T-helper 1 cell treated with Interleukin-12 subunit alpha and Interleukin-12 subunit beta and Interleukin-4 antibody, amounts not matched to agents 30 μg/mL and 1 μg/mL, for 36 hours (primary cell): ENCODE results near the gene KLF16.
"Not testable (repeated sequence)": the region's sequence is repeated elsewhere in the genome, so short reads cannot be mapped to it uniquely, and the experiment has no call there.

Source experiments
- H3K27ac Mint-ChIP-seq: one replicate; pipeline ENCODE4 v1.8.0; 2021; ENCODE audit warnings: mild to moderate bottlenecking, mixed read lengths
- H3K27me3 Mint-ChIP-seq: one replicate; pipeline ENCODE4 v1.8.0; 2021; ENCODE audit warnings: low read depth, mixed read lengths
- H3K36me3 Mint-ChIP-seq: one replicate; pipeline ENCODE4 v1.8.0; 2021; ENCODE audit warnings: low read depth, mixed read lengths
- H3K4me1 Mint-ChIP-seq: one replicate; pipeline ENCODE4 v1.8.0; 2021; ENCODE audit warnings: low read depth, mixed read lengths
- H3K4me3 Mint-ChIP-seq: one replicate; pipeline ENCODE4 v1.8.0; 2021; ENCODE audit warnings: mild to moderate bottlenecking, moderate library complexity, mixed read lengths
- H3K9me3 Mint-ChIP-seq: one replicate; pipeline ENCODE4 v1.8.0; 2021; ENCODE audit warnings: mixed read lengths

The KLF16 gene

DNA sequence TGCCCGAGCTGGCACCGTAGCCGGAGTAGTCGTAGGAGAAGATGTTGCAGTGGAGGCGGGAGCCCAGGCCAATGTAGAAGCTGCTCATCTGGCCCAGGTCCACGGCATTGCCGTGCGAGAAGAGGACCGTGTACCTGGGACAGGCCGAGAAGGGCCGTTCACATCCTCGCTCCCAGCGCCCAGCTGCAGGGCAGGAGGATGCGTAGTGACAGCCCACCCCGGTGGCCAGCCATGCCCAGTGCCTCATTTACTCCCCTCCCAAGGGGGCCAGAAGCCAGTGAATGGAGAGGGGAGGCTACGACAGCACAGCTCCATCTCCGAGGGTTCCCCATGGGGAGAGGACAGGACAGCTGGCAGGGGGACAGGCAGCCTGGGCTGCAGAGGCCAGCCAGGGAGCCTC lies 16.6 kb upstream of the KLF16 start:
- H3K4me1 Mint-ChIP-seq, result peaks cover 29% of the 10 kb centered on the region
- not testable (repeated sequence) for H3K9me3 Mint-ChIP-seq, H3K27me3 Mint-ChIP-seq, H3K27ac Mint-ChIP-seq, H3K4me3 Mint-ChIP-seq
- peaks cover 28% of the 10 kb centered on the region for H3K36me3 Mint-ChIP-seq

DNA sequence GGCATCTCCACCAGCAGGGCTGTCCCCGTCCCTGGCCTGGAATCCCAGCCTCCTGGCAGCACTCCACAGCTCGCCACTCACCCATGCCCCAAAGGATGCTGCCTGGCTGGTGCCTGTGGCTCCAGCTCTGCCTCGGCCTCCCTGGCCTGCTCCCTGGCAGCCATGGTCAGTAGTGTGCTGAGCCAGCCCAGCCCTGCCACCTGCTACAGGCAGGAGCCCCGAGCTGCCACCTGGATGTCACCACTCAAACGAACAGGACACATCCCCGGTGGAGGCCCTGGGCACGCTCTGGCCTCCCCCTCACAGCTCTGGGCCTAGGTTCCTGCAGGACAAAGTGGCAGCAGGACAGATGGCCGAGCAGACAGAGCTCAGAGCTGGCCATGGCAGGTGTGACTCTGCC lies 15.2 kb upstream of the KLF16 start:
- Mint-ChIP-seq H3K4me1 (peaks cover 33% of the 10 kb centered on the region), H3K27ac (peak overlapping the region; percentile 36), H3K36me3 (peaks cover 28% of the 10 kb centered on the region)
- not testable (repeated sequence) for H3K27me3 Mint-ChIP-seq, H3K9me3 Mint-ChIP-seq, H3K4me3 Mint-ChIP-seq

DNA sequence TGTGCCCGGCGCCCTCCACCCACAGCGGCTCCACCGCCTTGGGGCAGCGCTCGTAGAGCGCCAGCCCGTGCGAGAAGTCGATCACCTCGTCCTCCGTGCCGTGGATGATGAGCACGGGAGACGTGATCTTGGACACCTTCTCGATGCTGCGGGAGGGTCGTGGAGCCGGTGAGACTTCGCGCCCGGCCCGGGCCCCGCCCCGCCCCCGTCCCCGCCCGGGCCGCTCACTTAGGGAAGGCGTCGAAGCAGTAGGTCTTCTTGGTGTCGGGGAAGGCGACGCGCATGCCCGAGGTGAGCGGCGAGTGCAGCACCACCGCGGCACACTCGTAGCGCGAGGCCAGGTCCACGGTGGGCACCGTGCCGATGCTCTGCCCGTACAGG lies 13.9 kb upstream of the KLF16 start:
- H3K27me3 Mint-ChIP-seq, H3K9me3 Mint-ChIP-seq, H3K4me3 Mint-ChIP-seq, H3K27ac Mint-ChIP-seq: not testable (repeated sequence)
- Mint-ChIP-seq H3K4me1 (peaks cover 20% of the 10 kb centered on the region), H3K36me3 (peaks cover 18% of the 10 kb centered on the region)

DNA sequence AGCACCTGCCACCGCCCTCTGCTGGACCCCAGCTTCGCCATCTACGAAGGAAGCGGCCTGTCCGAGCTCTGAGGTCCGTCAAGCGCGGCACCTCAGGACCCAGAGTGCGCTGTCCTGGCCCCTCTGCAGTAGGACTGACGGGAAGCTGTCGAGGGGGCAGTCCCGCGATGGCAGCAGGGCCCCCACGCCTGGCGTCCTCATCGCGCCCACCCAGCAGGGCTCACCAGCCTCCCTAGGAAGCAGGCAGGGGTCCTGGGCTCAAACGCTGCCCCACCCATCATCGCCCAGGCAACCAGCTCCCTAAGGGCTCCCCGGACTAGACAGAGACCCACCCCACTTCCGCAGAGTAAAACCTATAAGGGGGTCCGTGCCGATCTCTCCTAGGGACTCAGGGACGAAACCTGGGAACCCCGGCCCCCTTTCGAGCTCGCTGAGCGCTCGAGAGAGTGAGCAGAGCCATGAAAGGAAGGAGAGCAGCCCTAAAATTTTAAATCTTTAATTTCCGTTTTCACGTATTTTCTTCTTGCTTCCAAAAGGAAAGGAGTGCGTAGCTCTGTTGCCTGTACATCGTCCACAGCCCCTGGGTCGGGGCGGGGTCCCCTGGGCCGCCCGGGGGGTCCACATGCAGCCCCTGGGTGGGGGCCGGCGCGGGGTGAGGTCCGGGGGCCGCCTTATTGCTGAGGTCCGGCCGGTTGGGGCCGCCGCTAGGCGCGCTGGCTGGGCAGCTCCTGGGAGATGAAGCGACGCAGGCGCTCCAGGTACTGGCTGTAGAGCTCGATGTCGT lies 13.3 kb upstream of the KLF16 start:
- Mint-ChIP-seq H3K36me3 (peaks cover 18% of the 10 kb centered on the region), H3K4me3 (peak overlapping the region; percentile 86), H3K4me1 (peaks cover 17% of the 10 kb centered on the region), H3K27ac (peak overlapping the region; percentile 87)
- not testable (repeated sequence) for H3K9me3 Mint-ChIP-seq, H3K27me3 Mint-ChIP-seq

DNA sequence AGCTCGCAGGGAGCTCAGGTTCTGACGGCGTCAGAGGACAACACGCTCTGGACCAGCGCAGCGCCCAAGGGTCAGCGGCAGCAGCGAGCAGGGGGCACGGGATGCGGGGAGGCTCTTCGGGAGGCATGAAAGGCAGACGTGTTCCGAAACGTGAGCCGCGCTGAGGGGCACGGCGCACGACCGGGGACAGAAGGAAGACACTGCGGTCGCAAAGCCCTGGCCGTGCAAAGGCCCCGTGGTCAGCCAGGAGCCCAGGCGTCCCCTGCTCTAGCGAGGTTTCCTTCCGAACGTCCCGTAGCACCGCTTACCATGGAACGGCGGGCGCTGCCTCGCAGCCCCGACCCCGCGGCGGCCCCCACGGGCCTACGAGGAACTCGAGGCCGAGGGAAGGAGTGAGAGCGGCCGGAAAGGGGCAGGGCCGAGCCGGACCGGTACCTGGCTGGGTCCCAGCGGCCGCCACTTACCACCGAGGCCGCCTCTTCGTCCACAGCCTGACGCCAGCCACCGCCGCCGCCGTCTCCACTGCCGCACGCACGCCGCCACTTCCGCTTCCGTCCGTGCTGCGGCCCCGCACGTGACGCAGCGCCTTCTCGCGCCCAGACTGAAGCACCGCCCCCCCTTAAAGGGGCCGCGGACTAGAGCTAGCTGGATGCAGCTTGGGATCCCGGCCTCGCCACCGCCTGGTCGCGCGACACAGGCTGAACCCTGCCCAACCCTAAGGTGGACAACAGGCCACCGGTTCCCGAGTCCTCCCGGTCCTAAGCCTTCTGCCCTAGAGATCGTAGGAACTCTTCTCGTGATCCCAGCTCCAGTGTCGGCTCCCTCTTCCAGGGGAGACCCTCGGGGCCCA lies 12.5 kb upstream of the KLF16 start:
- H3K4me3 Mint-ChIP-seq, result peak overlapping the region; percentile 99
- H3K9me3 Mint-ChIP-seq, result no peaks in the 10 kb centered on the region
- peaks cover 18% of the 10 kb centered on the region for H3K36me3 Mint-ChIP-seq
- H3K4me1 Mint-ChIP-seq, result peaks cover 17% of the 10 kb centered on the region
- no peaks in the 10 kb centered on the region for H3K27me3 Mint-ChIP-seq
- H3K27ac Mint-ChIP-seq, result peak overlapping the region; percentile 97

DNA sequence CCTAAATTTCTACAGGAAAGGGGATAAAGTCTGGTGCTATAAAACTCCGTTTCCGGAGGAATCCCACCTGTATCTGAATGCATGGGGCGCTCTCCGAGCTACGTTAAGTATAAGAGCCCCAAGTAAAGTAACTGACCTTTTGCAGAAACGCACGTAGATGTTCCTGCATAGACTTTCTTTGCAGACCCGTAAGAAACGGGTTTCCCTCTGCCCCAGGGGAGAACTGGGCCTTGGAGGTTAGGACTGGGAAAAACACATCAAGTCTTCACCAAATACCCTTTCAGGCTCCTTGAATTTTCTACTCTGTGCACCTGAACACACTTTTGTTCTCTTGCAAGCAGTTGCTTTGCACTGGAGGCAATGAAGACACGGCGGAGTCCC lies 11.9 kb upstream of the KLF16 start:
- H3K27me3 Mint-ChIP-seq, H3K9me3 Mint-ChIP-seq: not testable (repeated sequence)
- peak overlapping the region; percentile 97 for H3K27ac Mint-ChIP-seq
- peaks cover 20% of the 10 kb centered on the region for H3K36me3 Mint-ChIP-seq
- H3K4me3 Mint-ChIP-seq, result peak overlapping the region; percentile 99
- peaks cover 16% of the 10 kb centered on the region for H3K4me1 Mint-ChIP-seq

DNA sequence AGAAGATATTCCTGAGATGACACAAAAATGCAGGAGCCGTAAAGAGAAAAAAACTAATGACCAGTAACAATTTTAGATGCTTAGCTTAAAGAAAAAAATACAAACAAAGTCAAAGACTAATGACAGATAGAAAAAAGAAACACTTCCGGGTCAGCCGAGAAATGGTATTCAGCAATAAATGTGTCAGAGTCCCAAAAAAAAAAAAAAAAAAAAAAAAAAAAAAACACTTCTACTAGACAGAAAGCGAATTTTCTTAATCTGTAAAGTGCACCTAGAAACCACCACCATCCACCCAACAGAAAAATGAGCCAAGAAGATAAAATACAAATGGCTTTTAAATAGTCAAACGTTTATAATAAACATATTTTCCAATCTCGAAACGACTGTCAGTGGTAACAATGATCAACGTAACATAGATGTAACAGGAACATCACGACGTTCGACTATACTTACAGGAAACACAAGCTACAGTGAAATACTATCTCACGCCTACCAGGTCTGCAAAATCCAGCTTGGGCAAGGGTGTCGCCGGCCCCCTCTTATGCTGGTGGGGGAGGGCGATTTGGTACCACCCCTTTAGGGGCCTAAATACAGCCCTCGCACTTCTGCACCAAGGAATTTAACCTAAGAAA lies 11.3 kb upstream of the KLF16 start:
- peaks cover 16% of the 10 kb centered on the region for H3K4me1 Mint-ChIP-seq
- peaks cover 20% of the 10 kb centered on the region for H3K36me3 Mint-ChIP-seq
- peak overlapping the region; percentile 99 for H3K4me3 Mint-ChIP-seq
- H3K27me3 Mint-ChIP-seq, result no peaks in the 10 kb centered on the region
- H3K9me3 Mint-ChIP-seq, result no peaks in the 10 kb centered on the region
- peak overlapping the region; percentile 97 for H3K27ac Mint-ChIP-seq

DNA sequence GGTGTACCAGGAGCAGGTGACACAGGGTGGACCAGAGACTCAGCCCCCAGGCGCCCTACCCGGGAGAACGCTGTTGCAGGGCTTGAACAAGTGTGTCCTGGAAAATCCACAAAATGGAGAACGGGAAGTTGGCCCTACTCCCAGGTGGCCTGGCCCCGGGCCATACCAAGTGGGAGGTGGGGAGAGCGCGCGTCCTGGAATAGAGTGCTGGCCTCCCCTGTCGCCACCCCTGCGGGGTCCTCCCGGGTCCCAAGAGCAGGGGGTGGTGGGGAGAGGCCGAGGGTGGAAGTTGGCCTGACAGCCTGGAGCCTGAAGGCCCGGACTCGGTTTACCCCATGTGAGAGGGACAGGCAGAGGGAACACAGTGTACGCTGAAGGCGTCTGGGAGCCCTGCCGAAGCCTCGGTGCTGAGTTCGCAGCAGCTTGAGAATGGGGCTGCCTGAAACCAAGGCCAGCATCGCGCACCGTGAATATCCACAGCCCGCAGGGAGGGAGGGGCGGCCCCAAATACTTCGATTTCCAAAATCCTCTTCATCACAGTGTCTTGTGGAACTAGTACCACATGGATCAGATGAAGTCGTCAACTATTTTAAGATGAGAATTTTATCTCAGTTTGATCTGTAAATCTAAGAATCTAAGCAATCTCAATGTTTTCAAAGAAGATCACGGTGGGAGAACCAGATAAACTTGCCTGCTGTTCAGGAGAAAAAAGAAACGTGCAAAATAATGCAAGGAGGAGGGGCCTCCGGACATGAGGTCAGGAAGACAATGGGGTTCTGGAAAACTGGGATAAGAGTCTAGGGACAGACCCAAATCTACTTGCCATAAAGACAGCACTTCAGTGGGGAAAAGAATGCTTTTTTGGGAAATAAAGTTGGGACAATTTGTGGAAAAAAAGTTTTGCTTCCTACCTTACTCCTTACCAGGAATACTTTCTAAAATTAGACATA lies 10.4 kb upstream of the KLF16 start:
- peak overlapping the region; percentile 99 for H3K4me3 Mint-ChIP-seq
- peaks cover 20% of the 10 kb centered on the region for H3K4me1 Mint-ChIP-seq
- no peaks in the 10 kb centered on the region for H3K27me3 Mint-ChIP-seq
- H3K36me3 Mint-ChIP-seq, result peaks cover 20% of the 10 kb centered on the region
- no peaks in the 10 kb centered on the region for H3K9me3 Mint-ChIP-seq
- peak overlapping the region; percentile 97 for H3K27ac Mint-ChIP-seq

DNA sequence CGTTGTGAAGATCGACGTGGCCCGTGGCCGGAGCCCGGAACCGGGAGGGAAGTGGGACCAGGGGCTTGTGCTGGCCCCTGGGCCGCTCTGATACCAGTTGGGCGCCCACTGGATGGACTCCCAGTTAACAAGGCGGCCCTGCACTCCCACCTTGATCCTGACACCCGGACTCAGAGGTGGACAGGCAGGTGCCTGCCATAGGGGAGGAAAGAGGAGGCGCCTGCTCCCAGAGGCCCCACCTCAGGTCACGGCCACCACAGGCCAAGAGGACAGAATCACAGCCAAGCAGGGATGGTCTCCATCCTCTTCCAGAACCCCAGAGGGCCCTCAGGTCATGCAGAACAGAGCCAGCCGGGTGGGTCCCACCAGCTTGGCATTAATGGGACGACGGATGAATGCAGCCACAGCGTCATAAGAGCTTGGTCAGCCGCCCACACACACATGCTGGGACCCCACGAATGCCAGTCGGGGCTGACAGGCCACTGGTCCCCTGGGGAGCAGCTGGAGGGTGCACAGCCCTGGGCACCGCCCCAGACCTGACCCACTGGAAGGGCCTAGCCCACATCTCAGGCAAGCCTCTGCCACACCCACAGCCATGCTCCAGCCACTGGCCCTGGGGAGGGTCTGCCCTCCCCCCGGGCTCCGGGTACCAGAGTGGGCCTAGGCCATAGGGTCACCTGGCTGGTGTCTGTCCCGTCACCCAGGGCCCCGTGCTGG lies 9.6 kb upstream of the KLF16 start:
- Mint-ChIP-seq H3K9me3 (no peaks in the 10 kb centered on the region), H3K27me3 (no peaks in the 10 kb centered on the region), H3K4me1 (peaks cover 24% of the 10 kb centered on the region), H3K36me3 (peaks cover 17% of the 10 kb centered on the region), H3K4me3 (no peak overlapping the region), H3K27ac (no peak overlapping the region)

DNA sequence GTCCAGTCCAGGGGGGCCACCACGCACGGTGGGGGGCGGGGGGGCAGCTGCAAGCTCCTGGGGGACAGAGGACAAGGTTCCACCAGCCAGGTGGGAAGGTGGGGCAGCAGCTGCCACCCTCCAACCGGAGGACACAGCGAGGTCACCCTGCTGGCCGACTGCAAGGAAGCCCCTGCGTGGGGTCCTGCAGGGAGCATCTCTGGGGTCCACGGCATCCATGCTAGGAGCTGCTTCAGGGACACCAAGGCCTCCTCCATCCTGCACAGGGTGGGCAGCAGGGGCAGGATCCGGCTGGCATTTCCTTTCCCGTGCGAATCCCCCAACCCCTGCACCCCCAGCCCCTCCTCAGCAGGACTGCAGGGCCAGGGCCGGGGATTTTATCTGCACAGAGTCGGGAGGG lies 8.3 kb upstream of the KLF16 start:
- Mint-ChIP-seq H3K27me3 (no peaks in the 10 kb centered on the region), H3K27ac (no peak overlapping the region), H3K4me1 (peaks cover 26% of the 10 kb centered on the region), H3K4me3 (no peak overlapping the region), H3K36me3 (peaks cover 21% of the 10 kb centered on the region), H3K9me3 (no peaks in the 10 kb centered on the region)

DNA sequence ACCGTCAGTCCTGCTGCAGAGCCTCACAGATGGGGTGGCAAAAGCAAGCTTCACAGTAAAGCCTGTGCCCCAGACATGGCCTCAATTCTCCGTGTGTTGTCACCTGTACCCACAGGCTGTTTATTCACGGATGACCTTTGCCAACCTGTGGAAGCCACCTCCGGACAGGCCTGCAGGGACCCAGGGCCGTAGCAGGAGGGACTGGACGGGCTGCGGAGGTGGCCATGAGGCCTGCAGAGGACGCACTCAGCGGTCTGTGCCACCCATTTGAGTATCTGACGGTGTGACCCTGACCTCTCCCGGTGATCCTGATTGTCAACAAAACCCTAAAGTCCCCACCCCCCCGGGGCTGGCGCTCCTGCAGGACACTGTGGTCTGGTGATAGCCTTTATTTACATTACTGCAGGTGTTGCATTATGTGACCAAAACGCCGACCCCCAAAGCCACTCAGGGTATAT lies 7.8 kb upstream of the KLF16 start:
- Mint-ChIP-seq H3K9me3 (no peaks in the 10 kb centered on the region), H3K27ac (no peak overlapping the region), H3K36me3 (peaks cover 21% of the 10 kb centered on the region), H3K4me3 (no peak overlapping the region), H3K4me1 (peaks cover 26% of the 10 kb centered on the region), H3K27me3 (no peaks in the 10 kb centered on the region)

DNA sequence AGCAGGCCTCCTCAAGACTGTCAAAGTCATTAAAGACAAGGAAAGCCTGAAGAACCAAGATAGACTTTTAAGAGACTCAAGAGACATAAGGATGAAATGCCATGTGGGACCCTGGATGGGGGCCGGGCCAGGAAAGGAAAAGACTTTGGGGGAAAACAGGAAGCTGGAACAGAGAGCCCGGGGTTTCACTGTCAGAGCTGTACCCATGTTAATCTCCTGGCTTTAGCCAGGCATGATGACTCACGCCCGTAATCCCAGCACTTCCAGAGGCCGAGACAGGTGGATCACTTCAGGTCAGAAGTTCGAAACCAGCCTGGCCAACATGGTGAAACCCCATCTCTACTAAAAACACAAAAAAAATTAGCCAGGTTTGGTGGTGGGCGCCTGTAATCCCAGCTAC lies 5.6 kb upstream of the KLF16 start:
- Mint-ChIP-seq H3K4me1 (peaks cover 15% of the 10 kb centered on the region), H3K9me3 (no peaks in the 10 kb centered on the region), H3K4me3 (no peak overlapping the region), H3K27me3 (no peaks in the 10 kb centered on the region), H3K36me3 (peaks cover 8% of the 10 kb centered on the region), H3K27ac (peak overlapping the region; percentile 52)

DNA sequence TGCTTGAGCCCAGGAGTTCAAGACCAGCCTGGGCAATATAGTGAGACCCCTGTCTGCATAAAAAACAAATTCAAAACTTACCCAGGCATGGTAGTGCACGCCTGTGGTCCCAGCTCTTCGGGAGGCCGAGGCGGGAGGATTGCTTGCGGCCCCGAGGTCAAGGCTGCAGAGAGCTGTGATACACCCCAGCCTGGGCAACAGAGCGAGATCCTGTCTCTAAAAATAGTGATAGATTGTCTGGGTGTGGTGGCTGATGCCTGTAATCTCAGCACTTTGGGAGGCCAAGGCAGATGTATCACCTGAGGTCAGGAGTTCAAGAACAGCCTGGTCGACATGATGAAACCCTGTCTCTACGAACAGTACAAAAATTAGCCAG lies 4.0 kb upstream of the KLF16 start:
- Mint-ChIP-seq H3K36me3 (peaks cover 6% of the 10 kb centered on the region), H3K9me3 (no peaks in the 10 kb centered on the region), H3K27ac (no peak overlapping the region), H3K4me1 (peaks cover 14% of the 10 kb centered on the region), H3K4me3 (no peak overlapping the region), H3K27me3 (no peaks in the 10 kb centered on the region)
